ENCODE results near the gene ARHGAP15.
"Not testable (repeated sequence)": the region's sequence is repeated elsewhere in the genome, so short reads cannot be mapped to it uniquely, and the experiment has no call there.

ARHGAP15 gene

GRCh38 chr2:143529118-143529720 is 400.0 kb downstream of the ARHGAP15 start:
- DNase-seq (ENCODE audit: low spot score) = no peak

DNA sequence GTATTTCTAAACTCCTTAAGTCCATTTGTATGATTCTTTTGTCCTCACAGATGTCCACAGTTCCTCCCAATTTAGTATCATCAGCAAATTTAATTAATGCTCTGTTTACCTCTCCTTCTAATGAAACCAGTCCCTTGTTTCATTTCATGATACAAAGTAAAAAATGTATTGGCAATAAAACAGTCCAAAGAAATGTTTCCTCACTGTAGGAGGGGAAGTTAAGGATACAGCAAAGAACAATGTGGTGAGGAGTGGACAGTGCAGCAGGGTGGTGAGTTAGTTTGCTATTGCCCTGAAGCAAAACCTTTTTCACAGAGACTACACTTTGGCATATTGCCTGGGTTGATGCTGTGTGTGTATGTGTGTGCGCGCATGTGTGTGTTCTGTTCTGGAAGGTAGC is 401.5 kb downstream of the ARHGAP15 start:
- no peak for DNase-seq (ENCODE audit: low spot score)

DNA sequence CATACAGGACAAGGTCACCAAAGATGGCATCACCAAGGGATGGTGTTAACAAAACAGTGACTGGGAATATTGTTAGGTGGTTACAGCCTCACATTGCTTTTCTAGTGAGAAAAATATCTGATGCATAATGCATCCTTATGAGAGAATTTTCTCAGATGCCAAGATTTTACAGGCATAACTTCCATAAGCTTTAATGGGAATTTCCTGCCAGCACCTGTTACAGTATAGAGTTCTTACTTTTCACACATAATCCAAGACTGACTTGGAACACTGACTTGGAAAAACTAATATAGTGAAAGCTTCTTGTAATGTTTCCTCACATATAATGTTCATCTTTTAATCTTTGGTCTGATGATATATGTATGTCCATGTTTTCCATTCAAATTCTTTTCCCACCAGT is 402.8 kb downstream of the ARHGAP15 start:
- no peak for DNase-seq (ENCODE audit: low spot score)

DNA sequence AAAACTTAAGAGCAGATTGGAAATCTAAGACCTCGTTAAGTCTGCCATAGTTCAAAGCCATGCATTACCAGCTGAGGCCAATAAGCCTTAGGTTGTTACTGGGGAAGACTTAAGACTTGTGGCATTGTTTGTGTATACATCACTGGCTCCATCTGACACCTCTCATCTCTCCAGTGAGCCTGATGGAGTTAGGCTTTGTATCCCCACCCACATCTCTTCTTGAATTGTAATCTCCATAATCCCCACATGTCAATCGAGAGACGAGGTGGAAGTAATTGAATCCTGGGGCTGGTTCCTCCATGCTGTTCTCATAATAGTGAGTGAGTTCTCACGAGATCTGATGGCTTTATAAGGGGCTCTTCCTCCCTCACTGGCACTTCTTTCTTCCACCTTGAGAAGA is 404.6 kb downstream of the ARHGAP15 start:
- no peak for DNase-seq (ENCODE audit: low spot score)

- DNase-seq (ENCODE audit: low spot score) = no peak
Measured at GRCh38 chr2:143535802-143536201, 406.6 kb downstream of the ARHGAP15 start.

DNA sequence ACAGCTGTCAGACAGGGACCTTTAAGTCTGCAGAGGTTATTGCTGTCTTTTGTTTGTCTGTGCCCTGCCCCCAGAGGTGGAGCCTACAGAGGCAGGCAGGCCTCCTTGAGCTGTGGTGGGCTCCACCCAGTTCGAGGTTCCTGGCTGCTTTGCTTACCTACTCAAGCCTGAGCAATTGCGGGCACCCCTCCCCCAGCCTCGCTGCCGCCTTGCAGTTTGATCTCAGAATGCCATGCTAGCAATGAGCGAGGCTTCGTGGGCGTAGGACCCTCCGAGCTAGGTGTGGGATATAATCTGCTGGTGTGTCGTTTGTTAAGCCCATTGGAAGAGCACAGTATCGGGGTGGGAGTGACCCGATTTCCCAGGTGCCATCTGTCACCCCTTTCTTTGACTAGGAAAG is 412.7 kb downstream of the ARHGAP15 start:
- DNase-seq (ENCODE audit: low spot score) = not testable (repeated sequence)

DNA sequence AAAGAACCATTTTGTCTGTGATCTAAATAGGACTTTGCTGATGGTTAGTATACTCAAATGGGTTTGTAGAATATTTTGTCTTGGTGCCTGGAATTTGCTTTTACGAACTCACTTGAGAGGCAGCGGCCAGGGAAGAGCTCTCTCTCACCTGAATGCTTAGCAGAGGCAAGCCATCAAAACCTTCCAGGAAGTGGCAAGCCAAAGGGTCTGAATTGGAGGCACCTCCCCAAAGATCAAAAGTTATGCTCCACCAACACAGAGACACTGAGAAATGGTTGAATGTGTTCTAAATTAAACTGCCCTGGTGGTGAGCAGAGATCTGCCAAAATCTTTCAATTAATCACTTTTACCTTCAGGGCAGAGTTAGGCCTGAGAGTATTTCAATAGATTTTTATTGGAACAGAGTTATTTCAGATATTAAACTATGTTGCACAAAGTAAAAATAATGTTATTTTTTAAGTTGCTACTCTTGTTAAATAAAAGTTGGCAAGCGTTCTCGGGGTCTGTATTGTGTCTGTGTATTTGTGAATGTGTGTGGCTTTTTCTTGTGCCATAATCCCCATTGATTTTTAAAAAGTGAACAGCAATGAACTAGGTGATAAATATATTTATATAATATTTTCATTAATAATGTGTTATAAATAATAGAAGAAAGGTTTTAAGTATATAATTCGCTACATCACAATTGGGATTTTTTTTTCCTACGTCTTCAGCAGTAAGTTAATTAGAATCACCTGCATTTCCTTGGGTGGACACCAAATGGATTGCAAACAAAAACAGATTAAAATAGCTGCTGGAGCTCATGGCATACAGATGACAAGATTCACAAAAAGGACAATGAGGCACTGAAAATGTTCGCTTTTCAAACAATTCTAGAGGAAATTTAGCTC is 416.1 kb downstream of the ARHGAP15 start:
- no peak for DNase-seq (ENCODE audit: low spot score)

- DNase-seq (ENCODE audit: low spot score) = no peak
Measured at GRCh38 chr2:143545949-143546255, 416.7 kb downstream of the ARHGAP15 start.

DNA sequence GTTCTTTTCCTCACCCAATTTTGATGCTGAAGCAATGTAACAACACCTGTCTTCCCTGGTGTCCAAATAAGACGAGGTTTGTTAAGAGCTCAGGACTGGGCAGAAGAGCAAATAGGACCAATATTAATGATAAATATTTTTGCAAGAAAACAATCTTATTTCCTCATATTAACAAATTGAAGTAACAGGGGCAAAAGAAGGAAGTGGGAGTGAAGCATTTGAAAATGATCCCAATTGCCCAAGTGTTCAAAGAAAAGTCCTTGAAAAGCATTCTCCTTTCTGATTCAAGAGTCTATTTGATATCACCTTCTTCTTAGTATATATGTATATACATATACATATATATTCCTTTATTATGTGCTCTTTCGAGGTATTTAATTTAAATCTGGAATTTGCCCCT is 418.8 kb downstream of the ARHGAP15 start:
- DNase-seq (ENCODE audit: low spot score) = no peak

DNA sequence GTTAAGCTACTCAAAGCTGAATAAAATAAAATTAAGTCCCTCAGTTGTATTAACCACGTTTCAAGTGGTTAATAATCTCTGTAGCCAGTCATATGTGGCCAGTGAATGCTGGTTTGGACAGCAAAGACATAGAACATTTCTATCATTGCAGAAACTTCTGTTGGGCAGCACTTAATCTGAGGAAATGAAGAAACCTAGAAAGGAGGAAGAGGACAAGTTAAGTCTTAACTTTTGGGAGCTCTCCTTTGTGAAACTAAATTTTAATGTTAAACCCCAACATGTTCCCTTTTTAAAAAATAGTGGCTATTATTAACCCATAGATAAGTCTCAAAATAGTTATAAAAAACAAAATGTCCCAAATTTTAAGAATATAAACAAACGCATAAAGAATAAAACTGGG is 421.3 kb downstream of the ARHGAP15 start:
- DNase-seq (ENCODE audit: low spot score) = no peak

DNA sequence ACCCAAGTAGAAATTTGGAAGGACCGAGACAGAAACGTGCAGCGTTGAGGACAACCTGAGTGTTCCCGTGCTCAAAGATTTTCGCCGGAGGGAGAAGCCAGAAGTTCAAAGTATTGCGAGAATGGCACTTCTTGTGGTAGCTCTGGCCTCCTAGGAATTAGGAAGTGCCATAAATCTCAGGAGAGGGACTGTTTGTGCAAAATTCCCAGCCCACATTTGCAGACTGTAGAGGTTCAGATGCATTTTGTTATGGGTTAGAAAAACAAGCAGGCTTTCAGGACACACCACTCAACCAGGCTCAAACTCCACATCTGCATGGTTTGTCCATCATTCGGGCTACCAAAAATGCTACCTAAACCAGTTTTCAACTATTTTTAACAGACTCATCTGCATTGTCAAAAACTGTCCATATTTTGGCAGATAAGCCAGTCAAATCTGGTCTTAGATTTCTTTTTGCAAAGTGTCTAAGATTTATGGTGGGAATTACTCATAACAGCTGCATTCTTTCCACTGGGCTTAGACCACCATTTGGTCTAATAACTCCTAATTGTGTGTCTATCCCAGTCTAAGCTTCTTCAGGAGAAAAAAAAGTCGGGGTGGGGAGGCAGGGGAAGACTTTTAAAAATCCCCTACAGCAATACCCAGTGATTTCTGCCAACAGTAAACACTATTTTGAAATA is 422.9 kb downstream of the ARHGAP15 start:
- DNase-seq (ENCODE audit: low spot score) = no peak

DNA sequence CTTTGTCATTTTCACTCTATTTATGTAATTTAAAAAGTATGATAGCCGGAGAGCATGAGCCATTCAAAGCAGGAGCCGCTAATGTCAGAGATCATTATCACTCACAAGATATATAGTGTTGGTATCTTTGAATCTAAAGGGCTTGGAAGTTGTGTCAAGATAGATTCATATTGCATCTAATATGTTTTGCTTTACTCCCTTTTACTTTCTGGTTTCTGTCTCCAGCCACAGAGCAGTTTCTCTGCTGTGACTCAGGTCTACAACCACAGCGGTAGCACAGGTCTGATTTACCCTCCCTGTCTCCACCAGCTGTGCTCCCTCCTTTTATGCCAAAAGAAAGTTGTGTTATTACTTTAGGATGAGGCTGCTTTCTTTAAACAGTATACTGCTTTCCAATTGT is 424.0 kb downstream of the ARHGAP15 start:
- DNase-seq (ENCODE audit: low spot score) = no peak

DNA sequence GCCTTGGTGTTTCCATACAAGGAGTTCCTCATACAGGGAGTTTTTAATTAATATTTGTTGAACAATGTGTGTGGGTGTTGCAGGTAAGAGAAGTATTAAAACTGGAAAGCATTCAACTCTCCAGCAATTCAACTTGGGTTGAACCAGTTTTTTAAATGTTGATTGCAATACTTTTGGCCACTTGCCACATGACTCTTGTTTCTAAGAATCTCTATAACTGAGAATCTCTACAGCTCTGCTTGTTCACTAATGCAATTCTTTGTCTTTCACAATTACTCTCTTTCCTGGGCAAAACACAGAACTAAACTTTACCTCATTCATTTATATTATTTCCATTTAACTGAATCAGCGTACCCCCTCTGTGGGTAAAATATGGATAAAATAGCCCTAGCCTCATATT is 429.4 kb downstream of the ARHGAP15 start:
- DNase-seq (ENCODE audit: low spot score) = no peak

DNA sequence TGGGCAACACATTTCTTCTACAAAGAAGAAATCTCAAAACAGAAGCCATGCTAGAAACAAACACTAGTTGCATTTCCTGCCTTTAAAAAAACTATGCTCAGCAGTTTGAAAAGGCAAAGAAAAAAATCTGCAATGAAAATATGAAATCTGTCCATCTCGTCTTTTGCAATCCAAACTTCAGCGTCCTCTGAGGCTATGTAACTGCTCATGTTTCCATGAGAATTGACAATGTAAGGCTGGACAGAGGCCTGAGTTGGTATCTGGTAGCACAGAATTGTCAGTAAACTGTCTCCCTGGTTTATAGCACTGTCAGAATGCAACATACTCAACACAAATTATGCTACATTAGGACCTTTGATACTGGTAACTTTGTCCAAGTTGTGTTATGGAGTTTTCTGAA is 429.9 kb downstream of the ARHGAP15 start:
- no peak for DNase-seq (ENCODE audit: low spot score)

DNA sequence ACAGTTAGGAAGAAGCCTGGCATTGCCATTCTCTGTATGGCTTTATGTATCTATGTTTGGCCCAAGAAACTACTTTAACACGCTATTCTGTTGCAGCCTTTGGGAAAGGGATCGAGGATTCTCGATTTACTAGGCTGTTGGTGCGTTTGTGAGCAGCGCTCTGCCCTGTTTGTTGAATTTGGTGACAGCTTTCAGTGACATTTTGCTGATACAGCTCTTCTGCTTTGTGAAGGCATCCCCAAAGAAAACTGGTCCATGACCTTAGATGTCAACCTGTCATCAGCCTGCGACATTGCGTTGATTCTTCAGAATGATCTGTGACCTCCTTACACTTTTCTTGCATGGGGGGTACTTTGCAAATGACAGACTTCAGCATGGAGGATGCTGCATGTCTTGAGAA is 431.5 kb downstream of the ARHGAP15 start:
- no peak for DNase-seq (ENCODE audit: low spot score)

DNA sequence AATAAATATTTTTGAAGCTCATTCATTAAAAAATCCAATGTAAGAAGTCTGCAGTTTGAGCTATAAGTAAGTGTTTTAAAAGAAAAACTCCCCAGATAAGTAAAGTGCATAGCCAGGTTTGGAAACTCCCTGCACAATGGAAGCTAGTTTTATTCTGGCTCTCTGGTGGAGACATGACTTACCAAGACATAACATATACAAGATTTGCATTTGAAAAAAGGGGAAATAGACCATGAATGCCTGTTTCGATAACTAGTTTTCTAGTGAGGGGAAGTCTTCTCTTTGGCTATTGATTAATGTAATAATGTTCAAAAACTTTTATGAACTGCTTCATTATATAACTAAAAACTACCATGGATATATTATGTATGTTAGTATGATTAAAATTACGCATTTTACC is 435.2 kb downstream of the ARHGAP15 start:
- DNase-seq (ENCODE audit: low spot score) = no peak

DNA sequence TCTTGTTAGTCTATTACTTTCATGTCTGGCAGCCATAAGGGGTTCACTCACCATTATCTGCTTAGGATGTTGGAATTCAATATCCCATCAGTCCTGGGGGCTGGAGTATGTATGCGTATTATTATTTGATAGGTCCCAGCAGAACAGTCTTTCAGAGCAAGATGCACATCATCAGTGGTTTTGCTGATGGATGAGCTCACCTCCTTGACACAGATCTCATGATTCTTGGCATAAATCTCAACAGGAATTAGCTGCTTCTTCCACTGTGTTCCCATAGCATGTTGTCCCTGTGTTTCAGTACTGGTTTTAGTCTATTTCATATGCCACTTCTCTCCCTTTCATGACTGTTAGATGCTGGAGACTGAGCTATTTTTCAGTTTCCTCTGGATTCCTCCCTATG is 442.5 kb downstream of the ARHGAP15 start:
- no peak for DNase-seq (ENCODE audit: low spot score)

- no peak for DNase-seq (ENCODE audit: low spot score)
Measured at GRCh38 chr2:143572421-143572820, 443.2 kb downstream of the ARHGAP15 start.

DNA sequence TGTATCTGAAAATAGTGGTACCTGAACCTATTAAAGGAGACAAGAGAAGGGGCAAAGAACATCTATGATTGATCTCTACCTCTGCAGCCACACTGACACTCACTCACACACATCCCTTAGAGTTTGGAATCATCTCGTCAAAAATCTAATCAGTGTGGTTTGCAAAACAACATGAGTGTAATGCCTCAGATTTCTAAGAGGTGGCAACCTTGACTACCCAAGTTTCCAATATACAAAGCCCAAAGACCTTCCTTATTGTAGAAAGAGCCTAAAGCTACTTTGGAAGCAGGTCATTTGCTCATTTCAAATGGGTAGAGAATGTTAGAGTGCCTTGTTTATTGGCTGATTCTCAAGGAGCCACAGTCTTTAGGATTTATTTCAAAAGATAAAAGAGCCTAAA is 444.9 kb downstream of the ARHGAP15 start:
- no peak for DNase-seq (ENCODE audit: low spot score)

- DNase-seq (ENCODE audit: low spot score) = no peak
Measured at GRCh38 chr2:143575340-143575739, 446.1 kb downstream of the ARHGAP15 start.

- DNase-seq (ENCODE audit: low spot score) = no peak
Measured at GRCh38 chr2:143577489-143577888, 448.3 kb downstream of the ARHGAP15 start.

GRCh38 chr2:143579456-143579855 is 450.2 kb downstream of the ARHGAP15 start:
- no peak for DNase-seq (ENCODE audit: low spot score)

DNA sequence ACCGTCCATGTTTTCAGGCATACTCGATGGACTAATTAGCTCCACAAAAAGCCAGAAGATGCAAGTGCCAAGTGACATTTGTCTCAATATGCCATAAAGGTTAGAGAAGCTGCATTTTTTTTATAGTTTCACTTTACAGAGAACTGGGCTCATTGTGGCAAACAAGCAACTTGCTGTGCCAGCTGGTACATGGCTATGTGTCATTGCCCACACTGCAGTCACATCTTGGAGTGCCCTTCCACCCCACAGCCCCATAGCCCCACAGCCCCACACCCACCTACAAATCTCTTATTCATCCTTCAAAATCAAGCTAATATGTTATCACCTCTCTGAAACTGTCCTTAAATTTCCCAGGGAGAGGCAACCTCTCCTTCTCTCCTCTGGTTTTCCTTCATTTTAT is 451.9 kb downstream of the ARHGAP15 start:
- no peak for DNase-seq (ENCODE audit: low spot score)

Measured in hepatic stellate cell (primary cell).